Measurements from ENCODE around the gene CCZ1B. TPM values are rescaled to one million over a fixed set of nuclear protein-coding genes. Genes with fewer than 3 reads are reported as not detected.
"Not testable (repeated sequence)": the region's sequence is repeated elsewhere in the genome, so short reads cannot be mapped to it uniquely, and the experiment has no call there.

CCZ1B gene
- 10 to 100 TPM; 57.9 to 64.8 (median 61.9) TPM for total RNA-seq

- ATAC-seq (peak; percentile 95 to 97), DNase-seq (peak; percentile 78)
- H3K4me3 Mint-ChIP-seq = peak within 1 kb of the TSS; percentile 94
- not testable (repeated sequence) for H3K4me1 Mint-ChIP-seq (ENCODE audit: low read depth); H3K27me3 Mint-ChIP-seq (ENCODE audit: low read depth); H3K36me3 Mint-ChIP-seq (ENCODE audit: insufficient read depth); H3K9me3 Mint-ChIP-seq
Measured at GRCh38 chr7:6826151-6826550, at the start of gene CCZ1B. Gene CCZ1B (minus strand): TSS chr7:6826275. CDS start chr7:6826197, 78 bp downstream.

GRCh38 chr7:6875022-6875421 is 48.9 kb upstream of the CCZ1B start:
- DNase-seq = not testable (repeated sequence)

GRCh38 chr7:6872246-6872945 is 46.3 kb upstream of the CCZ1B start:
- DNase-seq; ATAC-seq; H3K4me1 Mint-ChIP-seq (ENCODE audit: low read depth); H3K4me3 Mint-ChIP-seq; H3K36me3 Mint-ChIP-seq (ENCODE audit: insufficient read depth); H3K9me3 Mint-ChIP-seq: not testable (repeated sequence)
- H3K27me3 Mint-ChIP-seq (ENCODE audit: low read depth) = peaks cover 19% of the 10 kb centered on the region

More at GRCh38 chr7:6875022-6875421, 48.9 kb upstream of the CCZ1B start:
- not testable (repeated sequence) for H3K4me1 Mint-ChIP-seq (ENCODE audit: low read depth); ATAC-seq; H3K4me3 Mint-ChIP-seq; H3K9me3 Mint-ChIP-seq; H3K36me3 Mint-ChIP-seq (ENCODE audit: insufficient read depth)
- peaks cover 19% of the 10 kb centered on the region for H3K27me3 Mint-ChIP-seq (ENCODE audit: low read depth)

GRCh38 chr7:6871421-6872144 is 45.5 kb upstream of the CCZ1B start:
- not testable (repeated sequence) for H3K36me3 Mint-ChIP-seq (ENCODE audit: insufficient read depth); DNase-seq; H3K4me1 Mint-ChIP-seq (ENCODE audit: low read depth); ATAC-seq; H3K4me3 Mint-ChIP-seq; H3K9me3 Mint-ChIP-seq
- peaks cover 24% of the 10 kb centered on the region for H3K27me3 Mint-ChIP-seq (ENCODE audit: low read depth)

- DNase-seq; H3K4me3 Mint-ChIP-seq; ATAC-seq; H3K36me3 Mint-ChIP-seq (ENCODE audit: insufficient read depth); H3K4me1 Mint-ChIP-seq (ENCODE audit: low read depth); H3K9me3 Mint-ChIP-seq: not testable (repeated sequence)
- peaks cover 16% of the 10 kb centered on the region for H3K27me3 Mint-ChIP-seq (ENCODE audit: low read depth)
Measured at GRCh38 chr7:6864751-6865150, 38.7 kb upstream of the CCZ1B start.

- not testable (repeated sequence) for ATAC-seq; DNase-seq; H3K4me3 Mint-ChIP-seq; H3K9me3 Mint-ChIP-seq; H3K36me3 Mint-ChIP-seq (ENCODE audit: insufficient read depth); H3K4me1 Mint-ChIP-seq (ENCODE audit: low read depth)
- peaks cover 12% of the 10 kb centered on the region for H3K27me3 Mint-ChIP-seq (ENCODE audit: low read depth)
Measured at GRCh38 chr7:6864188-6864587, 38.1 kb upstream of the CCZ1B start.

- not testable (repeated sequence) for ATAC-seq; H3K9me3 Mint-ChIP-seq; DNase-seq; H3K36me3 Mint-ChIP-seq (ENCODE audit: insufficient read depth); H3K4me3 Mint-ChIP-seq; H3K4me1 Mint-ChIP-seq (ENCODE audit: low read depth)
- H3K27me3 Mint-ChIP-seq (ENCODE audit: low read depth) = peaks cover 14% of the 10 kb centered on the region
Measured at GRCh38 chr7:6862876-6863275, 36.8 kb upstream of the CCZ1B start.

GRCh38 chr7:6857721-6858314 is 31.7 kb upstream of the CCZ1B start:
- not testable (repeated sequence) for ATAC-seq; H3K4me3 Mint-ChIP-seq; H3K4me1 Mint-ChIP-seq (ENCODE audit: low read depth); H3K9me3 Mint-ChIP-seq; H3K36me3 Mint-ChIP-seq (ENCODE audit: insufficient read depth)
- peak; percentile 76 for DNase-seq
- H3K27me3 Mint-ChIP-seq (ENCODE audit: low read depth) = peaks cover 18% of the 10 kb centered on the region

- Mint-ChIP-seq H3K27me3 (ENCODE audit: low read depth) (peaks cover 18% of the 10 kb centered on the region), H3K4me3 (peak overlapping the region; percentile 77)
Measured at GRCh38 chr7:6855563-6856131, 29.6 kb upstream of the CCZ1B start.

GRCh38 chr7:6854747-6855562 is 28.9 kb upstream of the CCZ1B start:
- not testable (repeated sequence) for H3K4me1 Mint-ChIP-seq (ENCODE audit: low read depth); DNase-seq; H3K36me3 Mint-ChIP-seq (ENCODE audit: insufficient read depth); ATAC-seq; H3K9me3 Mint-ChIP-seq
- peaks cover 18% of the 10 kb centered on the region for H3K27me3 Mint-ChIP-seq (ENCODE audit: low read depth)
- peak overlapping the region; percentile 70 for H3K4me3 Mint-ChIP-seq

More at GRCh38 chr7:6855563-6856131, 29.6 kb upstream of the CCZ1B start:
- H3K36me3 Mint-ChIP-seq (ENCODE audit: insufficient read depth); ATAC-seq; H3K4me1 Mint-ChIP-seq (ENCODE audit: low read depth); H3K9me3 Mint-ChIP-seq; DNase-seq: not testable (repeated sequence)

- ATAC-seq; H3K36me3 Mint-ChIP-seq (ENCODE audit: insufficient read depth): not testable (repeated sequence)
- H3K4me3 Mint-ChIP-seq = peak overlapping the region; percentile 69
Measured at GRCh38 chr7:6853681-6854080, 27.6 kb upstream of the CCZ1B start.

GRCh38 chr7:6849127-6849526 is 23.1 kb upstream of the CCZ1B start:
- DNase-seq; H3K4me1 Mint-ChIP-seq (ENCODE audit: low read depth); H3K9me3 Mint-ChIP-seq; H3K36me3 Mint-ChIP-seq (ENCODE audit: insufficient read depth); H3K4me3 Mint-ChIP-seq; ATAC-seq: not testable (repeated sequence)
- H3K27me3 Mint-ChIP-seq (ENCODE audit: low read depth) = peaks cover 28% of the 10 kb centered on the region

More at GRCh38 chr7:6853681-6854080, 27.6 kb upstream of the CCZ1B start:
- not testable (repeated sequence) for H3K4me1 Mint-ChIP-seq (ENCODE audit: low read depth); H3K9me3 Mint-ChIP-seq; DNase-seq
- H3K27me3 Mint-ChIP-seq (ENCODE audit: low read depth) = peaks cover 17% of the 10 kb centered on the region

GRCh38 chr7:6847751-6848150 is 21.7 kb upstream of the CCZ1B start:
- not testable (repeated sequence) for H3K4me3 Mint-ChIP-seq

More at GRCh38 chr7:6847751-6848150, 21.7 kb upstream of the CCZ1B start:
- H3K9me3 Mint-ChIP-seq; H3K36me3 Mint-ChIP-seq (ENCODE audit: insufficient read depth); H3K4me1 Mint-ChIP-seq (ENCODE audit: low read depth); ATAC-seq; DNase-seq: not testable (repeated sequence)
- H3K27me3 Mint-ChIP-seq (ENCODE audit: low read depth) = peaks cover 25% of the 10 kb centered on the region
